ENCODE data around the gene CFAP61.

DNA sequence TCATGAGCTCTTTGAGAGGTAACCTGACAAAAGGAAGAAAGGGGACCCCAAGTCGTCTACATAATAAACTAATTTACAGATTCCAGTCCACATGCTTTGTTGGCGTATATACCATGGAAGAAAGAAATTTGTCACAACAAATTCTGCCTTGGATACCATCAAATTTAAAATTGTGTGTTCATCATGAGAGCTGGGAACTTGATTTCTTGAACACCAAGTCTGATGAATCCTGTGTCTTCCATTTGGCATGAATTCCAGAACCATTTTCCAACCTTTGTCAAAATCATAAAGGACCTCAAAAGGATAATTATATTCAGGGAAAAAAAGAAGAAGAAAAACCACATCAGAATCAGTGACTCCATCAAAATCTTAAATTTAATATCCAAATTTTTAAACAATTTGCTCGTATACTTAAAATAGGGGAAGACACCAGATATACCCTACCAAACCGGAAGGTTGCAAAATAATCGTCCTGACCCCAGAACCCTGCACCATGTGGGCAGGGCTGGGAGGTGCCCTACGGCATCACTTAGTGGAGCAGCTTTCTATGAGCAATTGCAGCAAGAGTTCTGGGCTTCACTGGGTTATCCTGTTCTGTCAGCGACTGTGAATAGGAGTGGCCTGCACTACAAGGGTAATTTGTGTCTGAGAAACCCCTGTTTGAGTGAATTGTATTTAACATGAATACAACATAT, 241.5 kb downstream of the CFAP61 start:
- TF ChIP-seq CTCF (IDR thresholded peaks at IDR 0.05; ENCODE audit: low read depth, low read length) (no peak), EZH2phosphoT487 (IDR thresholded peaks at IDR 0.05; ENCODE audit: low read depth) (no peak)

Data from OCI-LY3 (cell line).